Measurements from ENCODE around the gene GRM5.

DNA sequence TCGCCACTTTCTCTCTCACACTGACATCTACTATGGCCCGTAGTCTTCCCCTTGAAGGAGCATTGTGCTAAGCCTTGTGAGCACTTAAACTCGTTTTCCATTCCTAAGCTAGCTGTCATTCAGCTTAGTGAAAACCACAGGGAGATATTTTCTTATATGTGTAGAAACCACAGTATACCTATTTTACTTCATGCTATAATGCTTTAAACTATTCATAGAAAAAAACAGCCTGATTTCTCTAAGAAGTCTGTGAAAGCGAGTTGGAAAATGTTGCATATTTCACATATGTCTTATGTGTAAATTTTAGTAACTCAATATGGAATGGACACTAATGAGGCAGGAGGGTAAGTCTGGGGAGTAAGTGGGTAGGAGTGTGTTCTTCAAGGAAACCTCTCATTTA lies 534.0 kb downstream of the GRM5 start:
- TF ChIP-seq, protein P1, sequence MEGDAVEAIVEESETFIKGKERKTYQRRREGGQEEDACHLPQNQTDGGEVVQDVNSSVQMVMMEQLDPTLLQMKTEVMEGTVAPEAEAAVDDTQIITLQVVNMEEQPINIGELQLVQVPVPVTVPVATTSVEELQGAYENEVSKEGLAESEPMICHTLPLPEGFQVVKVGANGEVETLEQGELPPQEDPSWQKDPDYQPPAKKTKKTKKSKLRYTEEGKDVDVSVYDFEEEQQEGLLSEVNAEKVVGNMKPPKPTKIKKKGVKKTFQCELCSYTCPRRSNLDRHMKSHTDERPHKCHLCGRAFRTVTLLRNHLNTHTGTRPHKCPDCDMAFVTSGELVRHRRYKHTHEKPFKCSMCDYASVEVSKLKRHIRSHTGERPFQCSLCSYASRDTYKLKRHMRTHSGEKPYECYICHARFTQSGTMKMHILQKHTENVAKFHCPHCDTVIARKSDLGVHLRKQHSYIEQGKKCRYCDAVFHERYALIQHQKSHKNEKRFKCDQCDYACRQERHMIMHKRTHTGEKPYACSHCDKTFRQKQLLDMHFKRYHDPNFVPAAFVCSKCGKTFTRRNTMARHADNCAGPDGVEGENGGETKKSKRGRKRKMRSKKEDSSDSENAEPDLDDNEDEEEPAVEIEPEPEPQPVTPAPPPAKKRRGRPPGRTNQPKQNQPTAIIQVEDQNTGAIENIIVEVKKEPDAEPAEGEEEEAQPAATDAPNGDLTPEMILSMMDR (IDR thresholded peaks at IDR 0.05), result no peak
- TF ChIP-seq POLR2A (IDR thresholded peaks at IDR 0.05), result no peak
- TF ChIP-seq POLR2AphosphoS5 (IDR thresholded peaks at IDR 0.05; ENCODE audit: insufficient read depth in 1 of 2, low read depth in 1 of 2), result no peak

Measured in vagina (tissue), 2 donors.